GM21515 (cell line): ENCODE data around the gene KBTBD2.
"Not testable (repeated sequence)": the region's sequence is repeated elsewhere in the genome, so short reads cannot be mapped to it uniquely, and the experiment has no call there.

Experiments used
- ATAC-seq: cut with Tn5 transposase; IDR thresholded peaks from one replicate; pipeline ENCODE4 v1.9.1; 2021; ENCODE audit not compliant: unreplicated experiment

The KBTBD2 gene

GRCh38 chr7:32891043-32891799 lies at the start of gene KBTBD2:
Gene KBTBD2, minus strand, starts transcription at chr7:32891760. Its CDS starts 12,156 bp downstream, at chr7:32879604.
- ATAC-seq = peak; percentile 57

GRCh38 chr7:32941181-32941580 lies 49.6 kb upstream of the KBTBD2 start:
- no peak for ATAC-seq

- ATAC-seq = no peak
Measured at GRCh38 chr7:32937344-32938174, 46.0 kb upstream of the KBTBD2 start.

- ATAC-seq = no peak
Measured at GRCh38 chr7:32936689-32937088, 45.1 kb upstream of the KBTBD2 start.

- no peak for ATAC-seq
Measured at GRCh38 chr7:32935558-32935957, 44.0 kb upstream of the KBTBD2 start.

- ATAC-seq = no peak
Measured at GRCh38 chr7:32930378-32930777, 38.8 kb upstream of the KBTBD2 start.

- ATAC-seq = no peak
Measured at GRCh38 chr7:32929430-32930143, 38.0 kb upstream of the KBTBD2 start.

- no peak for ATAC-seq
Measured at GRCh38 chr7:32928785-32929298, 37.3 kb upstream of the KBTBD2 start.

GRCh38 chr7:32921896-32922295 lies 30.3 kb upstream of the KBTBD2 start:
- no peak for ATAC-seq

GRCh38 chr7:32916994-32917393 lies 25.4 kb upstream of the KBTBD2 start:
- not testable (repeated sequence) for ATAC-seq

- ATAC-seq = no peak
Measured at GRCh38 chr7:32916006-32916405, 24.4 kb upstream of the KBTBD2 start.

- ATAC-seq = no peak
Measured at GRCh38 chr7:32915041-32915536, 23.5 kb upstream of the KBTBD2 start.

GRCh38 chr7:32914184-32914583 lies 22.6 kb upstream of the KBTBD2 start:
- no peak for ATAC-seq

GRCh38 chr7:32910195-32910594 lies 18.6 kb upstream of the KBTBD2 start:
- ATAC-seq = no peak

GRCh38 chr7:32905175-32905662 lies 13.7 kb upstream of the KBTBD2 start:
- ATAC-seq = no peak

- no peak for ATAC-seq
Measured at GRCh38 chr7:32901629-32902028, 10.1 kb upstream of the KBTBD2 start.

GRCh38 chr7:32900433-32900995 lies 9.0 kb upstream of the KBTBD2 start:
- ATAC-seq = no peak

GRCh38 chr7:32897376-32897775 lies 5.8 kb upstream of the KBTBD2 start:
- ATAC-seq = not testable (repeated sequence)

GRCh38 chr7:32896564-32897347 lies 5.2 kb upstream of the KBTBD2 start:
- ATAC-seq = no peak

GRCh38 chr7:32894171-32894570 lies 2.6 kb upstream of the KBTBD2 start:
- ATAC-seq = no peak
